Transverse colon (tissue), 4 donors: ENCODE results near the gene DGUOK. TPM values are rescaled to one million over a fixed set of nuclear protein-coding genes. Genes with fewer than 3 reads are reported as not detected.

ENCODE experiments used
- DNase-seq: peaks from one replicate; pipeline ENCODE4 v3.0.0-alpha.2; 2019
- H3K27ac ChIP-seq, 4 donors: fragments of 200-600 bp; sonication (generic); 2 replicates each; pipeline ENCODE4 v1.5.1; 2016 to 2018; ENCODE audit warnings: inconsistent platforms in 4 of 4
- H3K27me3 ChIP-seq: fragments of 200-600 bp; sonication (generic); 2 replicates; pipeline ENCODE4 v1.5.1; 2017; ENCODE audit warnings: inconsistent platforms
- H3K36me3 ChIP-seq, 4 donors: fragments of 200-600 bp; sonication (generic); 2 replicates each; pipeline ENCODE4 v1.5.1; 2017 to 2019; ENCODE audit warnings: inconsistent platforms in 4 of 4
- H3K4me1 ChIP-seq, 4 donors: fragments of 200-600 bp; sonication (generic); 2 replicates each; pipeline ENCODE4 v1.5.1; 2017 to 2020; ENCODE audit warnings: inconsistent platforms in 4 of 4
- H3K4me3 ChIP-seq, 4 donors: fragments of 200-600 bp; sonication (generic); 1 replicate in 1 of 4; 2 replicates in 3 of 4; pipeline versions ENCODE4 v1.5.1 to v1.6.1; 2017 to 2019; ENCODE audit warnings: inconsistent platforms in 4 of 4
- H3K9me3 ChIP-seq, 2 donors: fragments of 200-600 bp; sonication (generic); 2 replicates each; pipeline ENCODE4 v1.5.1; 2017 to 2019; ENCODE audit warnings: inconsistent platforms in 2 of 2
- EP300 ChIP-seq: sonication (generic); formaldehyde crosslinking; IDR thresholded peaks from one replicate; pipeline ENCODE4 v1.6.1; 2017; ENCODE audit warnings: antibody characterized with exemption, low read depth
- POLR2A ChIP-seq: fragments of 450-650 bp; IDR thresholded peaks from one replicate; pipeline ENCODE4 v1.6.1; 2016; ENCODE audit warnings: antibody characterized with exemption, mild to moderate bottlenecking, moderate library complexity
- POLR2AphosphoS5 ChIP-seq, 3 donors: sonication (generic); formaldehyde crosslinking; IDR thresholded peaks; one replicate each; pipeline ENCODE4 v1.6.1; 2016; ENCODE audit warnings: antibody characterized with exemption in 3 of 3
- WGBS, 2 donors: methylation state at CpG; one replicate each; pipeline ENCODE4 v1.1.5; 2018; ENCODE audit warnings: low coverage in 1 of 2; 5-methylcytosine and 5-hydroxymethylcytosine counted together
- in situ Hi-C, 4 donors: fragments of 200-750 bp; cut with MboI; loops; one replicate each; pipeline versions ENCODE4 v1.15.0 to v1.15.1; 2017; ENCODE audit warnings: low sequenced_read_pairs in 3 of 4, low pct_ligation_motif_present in 1 of 4, low pct_unique_long_range_greater_than_20kb in 1 of 4
- intact Hi-C: fragments of 100-400 bp; cut with DNase I; formaldehyde crosslinking; loops from one replicate; pipeline ENCODE4 v1.15.1; 2023; ENCODE audit warnings: low total_unique reads
- total RNA-seq, 4 donors: library from RNA; depleted of rRNA; stranded (reverse); fragments of >200 nt; gene quantifications; one replicate each; pipeline ENCODE4 v1.1.0, GENCODE V29; 2016
- TF ChIP-seq, protein P1 (sequence below), 5 experiments: fragments of 200-600 bp in 3 of 5; fragments of 450-650 bp in 2 of 5; sonication (generic) in 3 of 5; IDR thresholded peaks; 1 replicate in 2 of 5; 2 replicates in 3 of 5; pipeline ENCODE4 v1.5.1; 2016 to 2017; ENCODE audit warnings: antibody characterized with exemption in 5 of 5, inconsistent platforms in 3 of 5, mild to moderate bottlenecking in 2 of 5, moderate library complexity in 1 of 5

The DGUOK gene
- total RNA-seq, 4 donors from 2014 or later: 27.3 to 49.7 (median 40.3) TPM

DNA sequence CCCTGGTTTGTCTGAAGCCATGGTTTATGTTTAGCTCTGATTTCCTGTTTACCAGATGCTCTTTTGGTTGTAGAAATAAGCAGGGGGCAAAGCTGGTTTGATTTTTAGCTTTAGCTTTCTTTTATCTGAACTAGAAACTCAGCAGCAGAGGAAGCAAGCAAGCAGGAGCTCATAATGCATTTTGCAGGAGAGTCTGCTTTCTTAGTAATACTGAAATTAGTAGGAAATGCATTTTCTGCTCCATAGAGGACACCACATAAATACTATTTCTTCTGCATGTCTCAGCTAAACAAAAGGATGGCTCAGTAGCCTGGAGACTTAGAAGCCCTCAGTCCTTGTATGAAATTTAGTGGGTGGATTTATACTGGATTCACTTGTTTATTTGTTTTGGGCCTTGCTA lies 23.1 kb downstream of the DGUOK start:
- DNase-seq: no peak
- no peak for TF ChIP-seq EP300
- no peak for TF ChIP-seq POLR2AphosphoS5 (IDR thresholded peaks at IDR 0.05)
- TF ChIP-seq POLR2A: no peak
- TF ChIP-seq, protein P1, sequence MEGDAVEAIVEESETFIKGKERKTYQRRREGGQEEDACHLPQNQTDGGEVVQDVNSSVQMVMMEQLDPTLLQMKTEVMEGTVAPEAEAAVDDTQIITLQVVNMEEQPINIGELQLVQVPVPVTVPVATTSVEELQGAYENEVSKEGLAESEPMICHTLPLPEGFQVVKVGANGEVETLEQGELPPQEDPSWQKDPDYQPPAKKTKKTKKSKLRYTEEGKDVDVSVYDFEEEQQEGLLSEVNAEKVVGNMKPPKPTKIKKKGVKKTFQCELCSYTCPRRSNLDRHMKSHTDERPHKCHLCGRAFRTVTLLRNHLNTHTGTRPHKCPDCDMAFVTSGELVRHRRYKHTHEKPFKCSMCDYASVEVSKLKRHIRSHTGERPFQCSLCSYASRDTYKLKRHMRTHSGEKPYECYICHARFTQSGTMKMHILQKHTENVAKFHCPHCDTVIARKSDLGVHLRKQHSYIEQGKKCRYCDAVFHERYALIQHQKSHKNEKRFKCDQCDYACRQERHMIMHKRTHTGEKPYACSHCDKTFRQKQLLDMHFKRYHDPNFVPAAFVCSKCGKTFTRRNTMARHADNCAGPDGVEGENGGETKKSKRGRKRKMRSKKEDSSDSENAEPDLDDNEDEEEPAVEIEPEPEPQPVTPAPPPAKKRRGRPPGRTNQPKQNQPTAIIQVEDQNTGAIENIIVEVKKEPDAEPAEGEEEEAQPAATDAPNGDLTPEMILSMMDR (IDR thresholded peaks at IDR 0.05): no peak
- Histone ChIP-seq H3K36me3 (peaks cover 0 to 45% (median 20%) of the 10 kb centered on the region in 4 donors), H3K27me3 (no peaks in the 10 kb centered on the region), H3K4me3 (no peak overlapping the region), H3K9me3 (no peaks in the 10 kb centered on the region), H3K4me1 (peaks cover 0 to 11% (median 0%) of the 10 kb centered on the region in 4 donors), H3K27ac (no peak overlapping the region)
- intact Hi-C loops: no loop called here
- in situ Hi-C loops: no loop called here

DNA sequence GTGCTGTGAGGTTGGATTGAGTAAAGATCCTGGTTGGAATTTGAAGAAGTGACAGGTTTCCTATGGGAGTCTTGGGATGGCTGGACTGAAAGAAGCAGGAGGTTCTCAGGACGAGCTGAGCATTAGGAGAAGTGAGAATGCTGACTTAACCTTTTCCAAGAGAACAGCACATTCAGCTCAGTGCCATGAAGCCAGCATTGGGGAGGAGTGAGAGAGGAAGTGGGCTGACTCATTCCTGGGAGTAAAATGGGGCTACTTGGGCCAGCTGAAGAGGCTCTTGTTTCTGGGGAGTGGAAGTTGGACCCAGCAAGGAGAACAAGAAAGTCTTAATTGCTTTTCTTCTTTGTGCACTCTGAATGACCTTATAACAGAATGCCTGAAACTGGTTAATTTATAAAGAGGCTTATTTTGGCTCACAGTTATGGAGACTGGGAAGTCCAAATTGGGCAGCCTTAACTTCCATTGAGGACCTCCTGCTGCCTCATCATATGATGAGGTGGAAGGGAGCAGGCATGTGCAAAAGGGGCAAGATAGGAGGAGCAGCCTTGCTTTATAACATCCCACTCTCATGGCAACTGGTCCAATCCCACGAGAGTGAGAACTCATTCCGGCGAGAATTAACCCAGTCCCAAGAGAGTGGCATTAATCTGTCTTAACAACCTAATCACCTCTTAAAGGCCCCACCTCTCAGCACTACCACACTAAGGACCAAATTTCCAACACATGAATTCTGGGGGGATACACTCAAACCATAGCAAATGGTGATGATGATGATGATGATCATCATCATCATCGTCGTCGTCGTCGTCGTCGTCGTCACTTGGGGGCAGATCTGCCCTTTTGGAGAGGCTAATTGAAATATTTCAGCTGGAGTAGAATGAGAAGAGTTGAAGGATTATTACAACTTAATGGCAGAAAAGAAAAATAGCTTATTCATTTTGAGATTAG lies 26.1 kb downstream of the DGUOK start:
- TF ChIP-seq POLR2A (no peak), EP300 (no peak), POLR2AphosphoS5 (IDR thresholded peaks at IDR 0.05) (no peak)
- TF ChIP-seq, protein P1 (IDR thresholded peaks at IDR 0.05): no peak
- Histone ChIP-seq H3K4me3 (no peak overlapping the region), H3K27me3 (no peaks in the 10 kb centered on the region), H3K36me3 (peaks cover 0 to 34% (median 15%) of the 10 kb centered on the region in 4 donors), H3K27ac (no peak overlapping the region), H3K4me1 (peaks cover 0 to 8% (median 0%) of the 10 kb centered on the region in 4 donors), H3K9me3 (no peaks in the 10 kb centered on the region)
- no peak for DNase-seq
- in situ Hi-C loops (no loop called here), intact Hi-C loops (no loop called here)
- 51 to 66% methylated on average over 8 to 12 of the region's 12 CpGs for WGBS, 2 donors

DNA sequence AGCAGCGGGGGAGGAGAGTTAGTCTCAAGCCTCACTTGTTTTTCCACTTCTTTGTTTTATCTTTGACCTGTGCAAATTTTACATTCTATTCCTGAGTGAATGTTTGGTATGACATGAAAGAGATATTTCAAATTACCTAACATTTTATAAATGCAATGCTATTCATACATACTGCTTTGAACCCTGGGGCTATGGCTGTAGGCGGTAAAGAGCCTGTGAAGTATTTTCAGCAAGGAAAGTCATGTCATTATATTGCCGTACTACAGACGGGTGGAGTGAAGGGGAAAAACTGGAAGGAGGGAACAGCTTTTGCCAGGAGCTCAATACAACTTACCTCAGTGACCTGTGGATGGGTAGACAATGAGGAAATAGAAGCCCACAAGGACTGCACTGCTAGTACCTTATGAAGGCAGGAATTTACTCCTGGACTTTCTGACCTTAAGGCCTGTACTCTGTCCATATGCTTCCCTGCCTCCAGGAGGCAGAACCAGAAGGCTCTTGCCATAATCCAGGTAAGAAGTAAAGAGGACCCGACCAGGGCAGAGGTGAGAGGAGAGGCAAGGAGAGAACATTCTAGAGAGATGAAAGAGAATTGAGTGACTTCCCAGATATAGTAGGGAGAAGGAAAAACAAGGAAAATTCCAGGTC lies 29.7 kb downstream of the DGUOK start:
- H3K4me1 ChIP-seq: no peaks in the 10 kb centered on the region
- intact Hi-C loops (no loop called here), in situ Hi-C loops (no loop called here)
- no peaks in the 10 kb centered on the region for H3K9me3 ChIP-seq
- H3K27me3 ChIP-seq: no peaks in the 10 kb centered on the region
- H3K4me3 ChIP-seq: no peak overlapping the region
- 70 to 84% methylated on average over 5 of the region's 5 CpGs for WGBS, 2 donors
- TF ChIP-seq, protein P1 (IDR thresholded peaks at IDR 0.05): peak in 1 of 5 experiments; percentile 16
- no peak for TF ChIP-seq POLR2A
- H3K27ac ChIP-seq: no peak overlapping the region
- no peak for DNase-seq
- peaks cover 0 to 35% (median 13%) of the 10 kb centered on the region in 4 donors for H3K36me3 ChIP-seq

DNA sequence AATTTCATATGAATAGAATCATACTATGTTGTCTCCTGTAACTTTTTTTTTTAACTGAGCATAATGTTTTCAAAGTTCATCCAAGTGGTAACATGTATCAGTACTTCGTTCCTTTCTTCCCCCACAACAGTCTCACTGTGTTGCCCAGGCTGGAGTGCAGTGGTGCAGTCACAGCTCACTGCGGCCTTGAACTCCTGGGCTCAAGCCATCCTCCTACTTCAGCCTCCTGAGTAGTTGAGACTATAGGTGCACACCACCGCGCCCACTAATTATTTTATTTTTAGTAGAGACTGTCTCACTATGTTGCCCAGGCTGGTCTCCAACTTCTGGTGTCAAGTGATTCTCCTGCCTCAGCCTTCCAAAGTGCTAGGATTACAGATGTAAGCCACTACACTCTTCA lies 34.6 kb downstream of the DGUOK start:
- in situ Hi-C loops: no loop called here
- peaks cover 0 to 19% (median 9%) of the 10 kb centered on the region in 4 donors for H3K36me3 ChIP-seq
- intact Hi-C loops: no loop called here
- no peaks in the 10 kb centered on the region for H3K4me1 ChIP-seq
- H3K4me3 ChIP-seq: no peak overlapping the region
- DNase-seq: no peak
- H3K9me3 ChIP-seq: no peaks in the 10 kb centered on the region
- no peak for TF ChIP-seq POLR2A
- TF ChIP-seq POLR2AphosphoS5 (IDR thresholded peaks at IDR 0.05): no peak
- TF ChIP-seq, protein P1 (IDR thresholded peaks at IDR 0.05): no peak
- TF ChIP-seq EP300: no peak
- 95 to 100% methylated on average over 4 of the region's 4 CpGs for WGBS, 2 donors
- H3K27ac ChIP-seq: no peak overlapping the region
- no peaks in the 10 kb centered on the region for H3K27me3 ChIP-seq
